Measurements from ENCODE around the gene MCC. TPM values are rescaled to one million over a fixed set of nuclear protein-coding genes. Genes with fewer than 3 reads are reported as not detected.

MCC gene
- total RNA-seq, 1 experiment from 2014 or later: 7.6 TPM

- Histone ChIP-seq H2BK12ac (ENCODE audit: insufficient read length, low read depth, low read length) (no peak overlapping the region), H2BK15ac (ENCODE audit: low read depth, low read length) (no peak overlapping the region), H2AK5ac (ENCODE audit: insufficient read length, low read length) (no peak overlapping the region), H4K20me1 (ENCODE audit: control insufficient read depth, insufficient read depth, insufficient read length) (no peaks in the 10 kb centered on the region), H3K9me3 (ENCODE audit: control insufficient read depth, low read depth, low read length) (no peaks in the 10 kb centered on the region), H3K23ac (ENCODE audit: insufficient read length, low read depth, low read length) (no peak overlapping the region), H4K8ac (replicated peaks; ENCODE audit: insufficient read length, low read depth, low read length) (no peak overlapping the region), H3K4me2 (ENCODE audit: insufficient read depth, insufficient read length, low read length) (no peak overlapping the region), H3K14ac (ENCODE audit: insufficient read depth, low read length) (no peak overlapping the region), H3K9ac (ENCODE audit: extremely low read depth, insufficient read length, low read length) (no peak overlapping the region), H2BK5ac (ENCODE audit: insufficient read length, low read length) (no peak overlapping the region), H2BK20ac (ENCODE audit: low read depth, low read length, poor library complexity, severe bottlenecking) (no peak overlapping the region), H3K18ac (ENCODE audit: insufficient read length, low read depth, low read length) (no peak overlapping the region), H3K79me2 (ENCODE audit: insufficient read depth, low read length) (no peaks in the 10 kb centered on the region), H3K27ac (ENCODE audit: insufficient read length, low read depth, low read length) (no peak overlapping the region), H3K23me2 (ENCODE audit: insufficient read length, low read depth, low read length, poor library complexity, severe bottlenecking) (no peaks in the 10 kb centered on the region), H3K27me3 (ENCODE audit: insufficient read depth, low read length) (no peaks in the 10 kb centered on the region), H3K4ac (ENCODE audit: low read depth, low read length) (no peak overlapping the region), H4K91ac (ENCODE audit: insufficient read length, low read depth, low read length) (no peak overlapping the region), H2AFZ (ENCODE audit: low read length) (no peak overlapping the region), H4K5ac (ENCODE audit: insufficient read length, low read depth, low read length) (no peak overlapping the region), H2BK120ac (ENCODE audit: low read depth, low read length, poor library complexity, severe bottlenecking) (no peak overlapping the region), H3K4me1 (ENCODE audit: insufficient read depth, low read length) (no peaks in the 10 kb centered on the region), H3T11ph (ENCODE audit: low read length) (no peak overlapping the region), H3K56ac (ENCODE audit: insufficient read length, low read depth, low read length) (no peak overlapping the region), H3K79me1 (ENCODE audit: insufficient read depth, low read depth, low read length, poor library complexity, severe bottlenecking) (no peaks in the 10 kb centered on the region)
- TF ChIP-seq CTCF (conservative IDR thresholded peaks at IDR 0.05): no peak
- Mint-ChIP-seq H3K4me3 (no peak overlapping the region), H3K36me3 (ENCODE audit: insufficient read depth in 1 of 3, low read depth in 3 of 3) (peaks cover 0 to 6% (median 5%) of the 10 kb centered on the region in 3 experiments; a peak in 3 of 7 replicates), H3K27ac (no peak overlapping the region), H3K4me1 (no peaks in the 10 kb centered on the region), H3K27me3 (ENCODE audit: low read depth) (no peaks in the 10 kb centered on the region), H3K9me3 (no peaks in the 10 kb centered on the region)
- DNase-seq: no peak
- WGBS (ENCODE audit: extremely low coverage, insufficient read length, low lambda C conversion rate): no CpG with 5 or more reads among the region's 1 CpG
These were observed 386.1 kb downstream of the MCC start for GRCh38 chr5:113102121-113102531.

All from H9 (cell line).